K562 (cell line): ENCODE measurements around the gene MUC22. TPM values are rescaled to one million over a fixed set of nuclear protein-coding genes. Genes with fewer than 3 reads are reported as not detected.

Experiments used
- ARID3A ChIP-seq: IDR thresholded peaks from 2 replicates; pipeline ENCODE4 v1.6.1; 2012; ENCODE audit warnings: low read depth, low read length, improper control_type of control experiment, borderline replicate concordance
- CTBP1 ChIP-seq: fragments of 450-650 bp; IDR thresholded peaks from 2 replicates; pipeline ENCODE4 v1.6.1; 2016; ENCODE audit warnings: borderline replicate concordance
- HCFC1 ChIP-seq: IDR thresholded peaks from 2 replicates; pipeline ENCODE4 v1.6.1; 2012; ENCODE audit warnings: low read depth, low read length, improper control_type of control experiment
- PBX2 ChIP-seq, 2 experiments: IDR thresholded peaks in 1 of 2; conservative IDR thresholded peaks in 1 of 2; 2 replicates each; pipeline ENCODE4 v1.6.1; 2016; ENCODE audit warnings: low read depth in 2 of 2, mild to moderate bottlenecking in 1 of 2, missing compliant biosample characterization in 1 of 2, missing genetic modification characterization in 1 of 2, moderate library complexity in 1 of 2
- RAD21 ChIP-seq, 2 experiments: fragments of 250-450 bp in 1 of 2; fragments of 450-650 bp in 1 of 2; sonication (Bioruptor Pico) in 1 of 2; formaldehyde crosslinking in 1 of 2; IDR thresholded peaks in 1 of 2; conservative IDR thresholded peaks in 1 of 2; 2 replicates each; pipeline versions ENCODE4 v1.4.0 to v1.8.0; 2020 to 2022; ENCODE audit warnings: mild to moderate bottlenecking in 2 of 2, moderate library complexity in 1 of 2
- REST ChIP-seq, 2 experiments: fragments of 450-650 bp; formaldehyde crosslinking in 1 of 2; IDR thresholded peaks; 2 replicates each; pipeline versions ENCODE4 v1.4.0 to v1.6.1; 2014 to 2020; ENCODE audit warnings: mild to moderate bottlenecking in 2 of 2, borderline replicate concordance in 1 of 2, low read depth in 1 of 2
- polyA plus RNA-seq, 8 experiments: library from polyadenylated mRNA; depleted of rRNA in 4 of 8; stranded (reverse) in 5 of 8; unstranded in 3 of 8; fragments of >200 nt; fragmentation: Nextera tagmentation in 2 of 8; fragmentation: Illumina TruSeq in 1 of 8; extraction: Ambion mirVana in 2 of 8; extraction: Trizol in 1 of 8; gene quantifications; 2 replicates each; pipeline versions ENCODE4 v1.2.1 to v1.2.3, GENCODE V29; 2011 to 2014; ENCODE audit warnings: inconsistent platforms in 1 of 8, missing spikeins in 1 of 8
- total RNA-seq, 7 experiments: library from RNA; depleted of rRNA in 6 of 7; stranded (reverse); fragments of >200 nt in 6 of 7; fragmentation: Illumina TruSeq in 2 of 7; extraction: Trizol in 2 of 7; gene quantifications; 2 replicates each; pipeline versions ENCODE4 v1.2.1 to v1.2.3, GENCODE V29; 2011 to 2021; ENCODE audit warnings: low replicate concordance in 1 of 7
- TF ChIP-seq, protein P1 (sequence below), 2 experiments: fragments of 450-650 bp in 1 of 2; sonication (generic) in 1 of 2; formaldehyde crosslinking; conservative IDR thresholded peaks; 2 replicates each; pipeline versions ENCODE4 v1.4.0 to v1.8.1; 2020 to 2022; ENCODE audit warnings: mild to moderate bottlenecking in 1 of 2, missing genetic modification reagents in 1 of 2
- TF ChIP-seq, protein P2 (sequence below): fragments of 450-650 bp; formaldehyde crosslinking; IDR thresholded peaks from 2 replicates; pipeline ENCODE4 v1.4.0; 2020; ENCODE audit warnings: mild to moderate bottlenecking, moderate library complexity

MUC22 gene
- total and polyA plus RNA-seq, 9 of the 15 experiments (the other 6 are each of a cell fraction or from before 2014, with no cell fraction given) = 0.01 to 0.03 TPM; not detected in 7

DNA sequence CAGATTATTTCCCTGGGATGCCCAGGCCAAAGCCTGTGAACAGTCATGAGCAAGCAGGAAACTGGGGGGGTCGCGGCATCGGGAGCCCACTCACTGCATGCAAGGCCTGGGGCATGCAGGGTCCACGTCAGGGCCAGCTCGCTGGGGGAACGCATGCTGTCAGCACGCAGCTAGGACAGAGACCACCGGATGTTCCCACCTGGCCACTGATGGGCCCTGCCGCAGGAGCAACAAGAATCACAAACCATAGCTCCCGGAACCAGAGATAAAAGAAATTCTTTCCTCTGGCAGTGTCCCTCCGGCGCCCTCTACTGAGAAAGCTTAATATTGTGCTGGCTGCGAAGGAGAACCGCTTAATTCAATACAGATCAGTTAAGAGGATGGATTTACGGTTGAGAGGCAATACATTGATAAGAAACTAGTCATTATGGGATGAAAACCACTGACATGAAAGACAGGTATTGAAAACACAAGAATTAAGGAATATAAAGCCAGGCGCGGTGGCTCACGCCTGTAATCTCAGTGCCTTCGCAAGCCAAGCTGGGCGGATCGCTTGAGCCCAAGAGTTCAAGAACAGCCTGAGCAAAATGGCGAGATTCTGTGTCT lies 69.5 kb downstream of the MUC22 start (continued):
- peak; percentile 68; the same call in 1 of the 2 replicates for TF ChIP-seq REST (IDR thresholded peaks at IDR 0.05; ENCODE audit: borderline replicate concordance)
- no peak for TF ChIP-seq REST (CRISPR knock-in tag; IDR thresholded peaks at IDR 0.05; ENCODE audit: low read depth)
- TF ChIP-seq PBX2 (CRISPR knock-in tag; IDR thresholded peaks at IDR 0.05; ENCODE audit: low read depth) = no peak
- TF ChIP-seq PBX2 (tag; conservative IDR thresholded peaks at IDR 0.05; ENCODE audit: low read depth) = peak; percentile 75
- peak; percentile 31; the same call in 1 of the 2 replicates for TF ChIP-seq CTBP1
- TF ChIP-seq, protein P1, sequence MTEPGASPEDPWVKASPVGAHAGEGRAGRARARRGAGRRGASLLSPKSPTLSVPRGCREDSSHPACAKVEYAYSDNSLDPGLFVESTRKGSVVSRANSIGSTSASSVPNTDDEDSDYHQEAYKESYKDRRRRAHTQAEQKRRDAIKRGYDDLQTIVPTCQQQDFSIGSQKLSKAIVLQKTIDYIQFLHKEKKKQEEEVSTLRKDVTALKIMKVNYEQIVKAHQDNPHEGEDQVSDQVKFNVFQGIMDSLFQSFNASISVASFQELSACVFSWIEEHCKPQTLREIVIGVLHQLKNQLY (CRISPR knock-in tag; conservative IDR thresholded peaks at IDR 0.05) = no peak
- TF ChIP-seq, protein P2, sequence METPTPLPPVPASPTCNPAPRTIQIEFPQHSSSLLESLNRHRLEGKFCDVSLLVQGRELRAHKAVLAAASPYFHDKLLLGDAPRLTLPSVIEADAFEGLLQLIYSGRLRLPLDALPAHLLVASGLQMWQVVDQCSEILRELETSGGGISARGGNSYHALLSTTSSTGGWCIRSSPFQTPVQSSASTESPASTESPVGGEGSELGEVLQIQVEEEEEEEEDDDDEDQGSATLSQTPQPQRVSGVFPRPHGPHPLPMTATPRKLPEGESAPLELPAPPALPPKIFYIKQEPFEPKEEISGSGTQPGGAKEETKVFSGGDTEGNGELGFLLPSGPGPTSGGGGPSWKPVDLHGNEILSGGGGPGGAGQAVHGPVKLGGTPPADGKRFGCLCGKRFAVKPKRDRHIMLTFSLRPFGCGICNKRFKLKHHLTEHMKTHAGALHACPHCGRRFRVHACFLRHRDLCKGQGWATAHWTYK (CRISPR knock-in tag) = no peak
- TF ChIP-seq RAD21 (CRISPR knock-in tag; conservative IDR thresholded peaks at IDR 0.05 in 1 of 2, IDR thresholded peaks at IDR 0.05 in 1 of 2) = peak; percentile 66 to 84
- peak; percentile 73 for TF ChIP-seq ARID3A
- TF ChIP-seq HCFC1 = no peak
